NK-92 treated with Interleukin-12 subunit alpha and Interleukin-12 subunit beta, amount 100 ng/mL, for 24 hours (cell line): ENCODE results near the gene MED27.

Experiments used
- DNase-seq: peaks from one replicate; lab custom pipeline; 2025; lab: John Stamatoyannopoulos, UW

The MED27 gene

GRCh38 chr9:131965103-131965502 lies 114.6 kb downstream of the MED27 start:
- DNase-seq, result no peak

- no peak for DNase-seq
Observed at GRCh38 chr9:131963072-131964030, 116.3 kb downstream of the MED27 start.

GRCh38 chr9:131961496-131961880 lies 118.2 kb downstream of the MED27 start:
- DNase-seq, result no peak

DNA sequence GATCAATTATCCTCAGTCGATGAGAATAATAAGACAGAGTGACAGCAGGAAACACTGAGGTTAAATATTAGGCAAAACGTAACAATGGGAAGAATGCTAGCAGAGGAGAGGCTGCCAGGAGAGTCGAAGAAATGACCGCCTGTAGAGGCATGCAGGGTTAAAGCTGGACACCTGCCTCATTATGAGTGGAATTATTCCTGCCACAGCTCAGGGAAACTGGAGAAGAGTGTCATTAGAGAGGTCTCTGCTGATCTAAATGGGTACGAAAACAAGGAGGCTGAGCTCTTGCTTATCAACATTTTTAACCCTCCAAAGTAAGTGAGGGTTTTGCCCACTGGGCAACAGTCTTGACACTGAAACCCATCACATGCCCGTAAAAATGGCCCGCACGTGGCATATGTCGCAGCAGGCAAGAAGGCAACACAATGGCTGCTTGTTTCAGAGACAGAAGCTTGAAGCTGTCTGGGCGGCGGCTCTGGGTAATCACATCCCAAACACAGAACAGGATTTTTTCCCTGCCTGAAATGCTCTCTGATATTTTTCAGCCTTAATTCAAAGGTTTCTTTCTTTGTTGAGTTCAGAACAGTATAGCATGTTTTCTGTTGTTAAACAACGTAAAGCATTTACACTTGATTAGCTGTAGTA lies 118.7 kb downstream of the MED27 start:
- DNase-seq, result no peak

- no peak for DNase-seq
Observed at GRCh38 chr9:131960311-131960710, 119.4 kb downstream of the MED27 start.

GRCh38 chr9:131959887-131960286 lies 119.8 kb downstream of the MED27 start:
- DNase-seq, result no peak

- DNase-seq, result no peak
Observed at GRCh38 chr9:131959056-131959455, 120.6 kb downstream of the MED27 start.

DNA sequence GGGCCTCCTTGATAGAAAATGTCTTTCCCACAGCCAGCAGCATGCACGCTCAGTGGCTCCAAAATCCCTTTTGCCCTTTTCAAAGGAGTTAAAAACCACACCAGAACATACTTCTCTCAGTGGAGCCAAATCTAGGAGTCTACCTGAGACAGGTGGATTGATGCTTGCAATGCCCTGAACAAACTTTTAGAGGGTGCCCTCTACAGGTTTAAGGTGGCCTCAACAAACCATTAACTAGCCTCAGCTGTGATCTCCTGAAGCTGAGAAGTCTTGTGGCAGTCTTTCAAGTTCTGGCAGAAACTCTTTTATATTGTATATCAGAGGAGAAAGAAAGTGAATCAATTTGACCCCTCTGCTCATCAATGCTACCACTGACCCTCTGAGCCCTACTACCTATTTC lies 125.4 kb downstream of the MED27 start:
- DNase-seq, result no peak

DNA sequence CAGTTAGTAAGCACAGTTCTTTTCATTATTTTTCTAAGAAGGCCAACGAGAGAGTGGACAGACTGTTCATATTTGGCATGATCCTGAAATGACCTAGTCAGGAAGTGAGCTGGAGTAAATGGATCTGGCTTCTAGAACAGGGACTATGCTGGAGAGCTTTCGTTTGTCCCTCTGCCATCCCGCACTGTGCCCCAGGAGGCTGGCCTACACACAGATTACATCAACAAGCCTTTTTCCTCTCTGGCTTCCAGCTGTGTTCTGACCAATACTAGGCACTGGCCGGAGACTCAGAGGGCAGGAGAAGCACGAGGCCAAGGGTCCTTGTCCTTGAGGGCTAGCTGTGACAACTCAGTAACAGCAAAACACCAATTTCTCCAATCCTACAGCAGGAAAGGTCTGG lies 127.8 kb downstream of the MED27 start:
- DNase-seq, result no peak

DNA sequence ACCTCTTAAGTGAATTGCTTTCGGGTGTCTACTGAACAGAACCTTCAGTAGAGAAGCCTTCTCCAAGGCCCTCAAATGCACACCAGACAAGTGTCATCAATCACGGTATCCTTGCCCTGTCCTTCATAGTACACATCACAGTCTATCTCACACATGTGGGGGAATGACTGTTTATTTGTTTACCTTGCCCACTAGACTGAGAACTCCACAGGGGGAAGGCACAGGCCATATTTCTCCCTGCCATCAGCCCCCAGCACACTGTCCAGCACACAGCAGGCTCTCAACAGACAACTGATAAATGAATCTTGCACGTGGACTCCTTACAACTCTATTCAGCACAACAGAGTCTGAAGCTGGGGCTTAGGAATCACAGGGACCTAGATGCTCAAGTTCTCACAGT lies 128.5 kb downstream of the MED27 start:
- DNase-seq, result no peak

GRCh38 chr9:131950487-131950886 lies 129.2 kb downstream of the MED27 start:
- no peak for DNase-seq

DNA sequence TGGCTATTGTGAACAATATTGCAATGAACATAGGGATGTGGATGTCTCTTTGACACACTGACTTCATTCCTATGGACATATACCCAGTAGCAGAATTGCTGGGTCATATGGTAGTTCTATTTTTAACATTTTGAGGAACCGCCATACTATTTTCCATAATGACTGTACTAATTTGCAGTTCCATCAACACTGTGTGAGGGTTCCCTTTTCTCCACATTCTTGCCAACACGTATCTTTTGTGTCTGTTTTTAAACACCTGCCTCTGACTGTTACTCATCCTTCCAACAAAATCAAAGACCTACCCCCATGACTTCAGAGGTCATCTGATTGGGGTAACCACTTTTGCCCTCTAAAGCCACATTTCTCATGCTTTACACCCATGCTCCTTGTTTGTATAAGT lies 133.5 kb downstream of the MED27 start:
- no peak for DNase-seq

DNA sequence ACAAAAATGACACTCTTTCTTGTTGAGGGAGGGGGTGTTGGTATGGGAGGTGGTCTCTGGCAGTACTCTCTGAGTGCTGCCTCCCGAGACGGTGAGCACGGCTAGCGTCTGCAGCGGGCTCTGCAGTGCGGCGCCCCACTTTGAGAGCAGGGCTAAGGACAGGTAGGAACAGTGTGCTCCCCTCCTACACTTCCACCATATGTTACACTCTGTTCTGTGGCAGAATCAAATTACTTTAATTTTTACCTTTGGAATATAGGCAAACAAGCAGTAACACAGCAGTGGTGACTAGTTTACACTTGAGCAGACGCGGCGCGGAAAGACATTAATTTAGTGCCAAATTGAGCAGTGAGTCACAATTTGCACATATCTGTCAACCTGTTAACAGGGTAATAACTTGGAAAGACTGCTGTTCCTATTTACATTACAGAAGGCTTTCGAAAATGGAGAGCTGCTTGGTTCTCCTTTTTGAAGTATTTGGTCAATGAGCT lies 136.3 kb downstream of the MED27 start:
- no peak for DNase-seq

DNA sequence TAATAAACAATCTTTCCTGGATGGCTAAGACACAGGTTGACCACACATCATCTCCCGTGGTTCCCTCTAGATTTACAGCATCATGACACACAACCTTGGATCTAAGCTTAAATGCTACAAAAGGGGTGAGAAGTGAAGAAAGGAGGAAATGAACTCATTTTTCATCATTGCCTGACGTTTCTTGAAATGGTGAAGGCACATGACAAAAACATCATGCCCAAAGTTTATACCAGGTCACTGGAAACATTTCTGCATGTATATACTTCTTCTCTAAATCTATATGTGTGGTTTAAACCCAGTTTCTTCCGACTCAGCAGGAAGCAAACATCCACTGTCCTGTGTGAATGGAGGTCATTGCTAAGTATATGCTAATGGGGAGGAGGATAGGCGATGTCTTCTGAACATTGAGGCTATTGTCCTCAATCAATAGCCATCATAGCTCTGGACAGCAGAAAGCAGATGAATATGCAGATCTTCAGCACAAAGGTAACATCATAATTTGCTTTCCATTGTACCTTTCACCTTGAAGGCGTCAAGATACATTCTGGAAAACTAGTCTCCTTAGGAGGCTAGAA lies 137.4 kb downstream of the MED27 start:
- no peak for DNase-seq

DNA sequence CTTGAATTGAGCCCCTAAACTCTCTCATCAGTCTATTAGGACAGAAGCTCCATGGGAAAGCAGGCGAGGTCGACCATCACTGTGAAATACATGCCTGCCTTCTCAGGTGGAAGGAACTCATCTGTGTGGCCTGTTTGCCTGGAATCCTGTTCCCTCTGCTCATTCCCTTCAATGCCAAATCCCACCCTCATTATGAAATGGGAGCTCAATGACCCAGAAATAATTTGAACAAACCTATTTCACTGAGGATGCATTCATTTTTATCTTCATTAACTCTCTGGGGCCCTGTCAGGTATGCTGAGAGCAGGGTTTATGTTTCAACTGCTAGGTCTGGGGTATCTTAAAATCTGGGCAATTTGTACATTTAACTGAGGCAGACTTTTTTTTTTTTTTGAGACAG lies 142.2 kb downstream of the MED27 start:
- DNase-seq, result no peak

DNA sequence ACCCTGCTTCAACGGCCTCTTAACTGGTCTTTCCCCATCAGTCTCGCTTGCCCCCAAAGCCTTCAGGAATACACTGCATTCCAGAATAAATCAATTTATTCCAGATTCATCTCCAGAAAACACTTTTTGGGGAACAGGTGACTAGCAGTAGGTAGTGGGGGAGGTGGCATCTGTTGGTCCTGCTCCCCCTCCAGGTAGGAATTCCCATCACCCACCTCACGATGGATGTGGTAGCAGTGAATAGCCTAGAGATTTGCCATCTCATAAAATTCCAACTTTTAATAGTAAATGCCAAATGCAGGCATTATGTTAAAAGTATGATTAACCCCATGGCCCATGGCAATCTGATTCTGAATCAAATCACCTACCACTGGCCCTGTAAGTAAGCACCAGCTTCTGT lies 142.7 kb downstream of the MED27 start:
- no peak for DNase-seq

DNA sequence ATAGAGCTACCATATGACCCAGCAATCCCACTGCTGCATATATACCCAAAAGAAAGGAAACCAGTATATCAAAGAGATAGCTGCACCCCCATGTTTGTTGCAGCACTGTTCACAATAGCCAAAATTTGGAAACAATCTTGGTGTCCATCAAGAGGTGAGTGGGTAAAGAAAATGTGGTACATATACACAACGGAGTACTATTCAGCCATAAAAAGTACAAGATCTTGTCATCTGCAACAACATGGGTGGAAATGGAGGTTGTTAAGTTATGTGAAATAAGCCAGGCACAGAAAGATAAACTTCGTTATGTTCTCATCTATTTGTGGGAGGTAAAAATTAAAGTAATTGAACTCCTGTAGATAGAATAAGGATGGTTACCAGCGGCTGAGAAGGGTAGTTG lies 145.0 kb downstream of the MED27 start:
- no peak for DNase-seq

DNA sequence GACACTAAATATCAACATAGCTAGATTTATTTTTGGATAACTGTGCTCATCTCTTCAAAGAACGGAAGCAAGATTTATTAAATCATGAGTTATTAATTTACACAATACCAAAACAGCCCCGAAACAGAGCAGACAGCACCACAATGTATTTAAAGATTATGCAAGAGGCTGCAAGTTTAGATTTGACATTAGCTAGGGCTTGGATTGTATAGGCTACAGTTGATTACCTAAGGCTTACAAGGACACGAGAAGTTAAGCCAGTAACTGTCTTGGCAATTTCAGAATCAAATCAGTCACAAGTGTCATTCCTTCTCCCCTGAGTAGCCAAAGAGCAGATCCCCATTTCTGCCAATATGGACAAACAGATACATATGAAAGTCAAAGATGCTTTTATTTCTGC lies 152.6 kb downstream of the MED27 start:
- DNase-seq, result no peak

DNA sequence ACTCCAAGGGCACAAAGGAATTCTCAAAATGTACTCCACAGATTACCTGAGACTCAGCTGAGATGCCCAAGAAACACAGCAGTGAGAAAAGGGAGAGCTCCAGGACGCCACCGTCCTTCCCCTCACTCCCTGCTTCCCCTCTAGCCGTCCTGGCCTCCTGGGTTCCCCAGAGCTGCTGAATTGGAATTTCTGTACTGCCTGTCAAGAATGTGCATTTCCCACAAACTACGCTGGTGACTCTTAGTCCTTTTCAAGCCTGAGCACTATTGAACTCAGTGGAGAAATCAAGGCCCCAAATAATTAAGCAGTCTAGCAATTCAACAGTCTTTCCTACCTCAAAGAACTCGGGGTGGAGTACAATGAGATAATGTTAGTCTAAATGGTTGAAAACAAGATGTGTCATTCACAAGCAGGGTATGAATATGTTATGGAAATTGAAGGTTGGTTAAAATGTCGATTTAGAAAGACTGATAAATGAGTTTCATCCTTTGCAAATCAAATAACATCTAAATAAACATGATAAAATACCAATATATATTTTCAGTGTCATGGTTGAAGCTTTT lies 153.2 kb downstream of the MED27 start:
- no peak for DNase-seq

DNA sequence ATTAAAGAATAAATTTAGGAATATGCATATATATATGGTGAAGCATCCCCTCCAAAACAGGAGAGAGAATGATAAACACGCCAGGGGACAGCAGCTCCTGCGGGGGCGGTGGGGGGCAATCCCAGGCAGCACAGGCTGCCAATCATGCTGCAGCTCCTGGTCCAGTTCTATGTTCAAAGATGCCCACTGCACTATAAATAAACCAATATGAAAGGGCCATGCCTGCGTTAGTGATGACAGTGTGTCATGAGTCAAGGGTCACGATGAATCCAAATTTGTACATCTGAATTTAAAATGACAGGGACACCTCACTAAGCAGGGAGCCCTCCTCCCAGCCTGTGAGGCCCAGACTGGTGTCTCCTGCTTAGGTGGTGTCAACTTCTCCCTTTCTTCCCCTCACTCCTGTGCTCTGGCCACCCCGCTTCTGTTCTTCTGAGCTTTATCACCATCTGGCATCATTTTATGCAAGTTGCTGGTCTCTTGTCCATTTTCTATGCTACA lies 153.9 kb downstream of the MED27 start:
- no peak for DNase-seq

GRCh38 chr9:131923766-131924165 lies 155.9 kb downstream of the MED27 start:
- no peak for DNase-seq

DNA sequence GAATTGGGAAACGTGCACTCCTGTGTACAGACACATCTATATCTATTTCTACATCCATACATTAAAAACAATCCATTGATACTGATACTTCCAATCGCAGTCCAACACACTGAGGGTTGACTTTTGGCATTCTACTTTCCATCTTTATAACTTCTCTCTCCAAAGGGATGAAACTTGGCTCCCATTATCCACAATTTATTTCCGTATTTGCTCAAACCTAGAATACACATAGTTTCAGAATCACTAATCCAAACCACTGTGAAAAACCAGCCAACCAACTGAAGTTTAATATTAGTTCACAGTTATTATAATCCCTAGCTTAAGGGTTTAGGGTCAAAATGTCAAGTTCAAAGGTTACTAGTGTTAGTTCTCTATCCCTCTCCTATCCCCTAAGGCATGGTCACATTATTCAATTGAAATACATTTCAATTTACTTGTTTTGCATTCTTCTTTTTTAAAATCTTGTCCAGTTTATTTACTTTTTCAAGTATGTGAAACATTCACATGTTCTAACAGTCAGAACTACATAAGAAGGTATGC lies 156.5 kb downstream of the MED27 start:
- no peak for DNase-seq
